Activated T-cell treated with anti-CD3 and anti-CD28 coated beads, Interleukin-2, amount 50 U/mL, for 72 hours (primary cell): ENCODE measurements around the gene C1orf87. TPM values are rescaled to one million over a fixed set of nuclear protein-coding genes. Genes with fewer than 3 reads are reported as not detected.

Experiments
- ATAC-seq, 2 donors: fragments of 150-1000 bp; cut with Tn5 transposase; replicated peaks in 1 of 2; 2 replicates each; pipeline ENCODE4 v1.10.0; 2021; ENCODE audit warnings: moderate library complexity in 2 of 2, mild to moderate bottlenecking in 1 of 2
- DNase-seq, 2 donors: peaks; one replicate each; pipeline ENCODE4 v3.0.0; 2021 to 2022; ENCODE audit warnings: mixed read lengths in 1 of 2
- H3K27ac Mint-ChIP-seq: one replicate; pipeline ENCODE4 v1.8.0; 2022; ENCODE audit warnings: mild to moderate bottlenecking, moderate library complexity, mixed read lengths
- H3K27me3 Mint-ChIP-seq: one replicate; pipeline ENCODE4 v1.8.0; 2022; ENCODE audit warnings: low read depth, mixed read lengths
- H3K36me3 Mint-ChIP-seq, 2 donors: one replicate each; pipeline ENCODE4 v1.8.0; 2022; ENCODE audit warnings: mixed read lengths in 2 of 2, mild to moderate bottlenecking in 1 of 2; ENCODE audit not compliant: insufficient read depth in 2 of 2
- H3K4me1 Mint-ChIP-seq: one replicate; pipeline ENCODE4 v1.8.0; 2022; ENCODE audit warnings: low read depth, mixed read lengths
- H3K4me3 Mint-ChIP-seq, 2 donors: one replicate each; pipeline ENCODE4 v1.8.0; 2022; ENCODE audit warnings: mild to moderate bottlenecking in 2 of 2, mixed read lengths in 2 of 2, moderate library complexity in 2 of 2
- H3K9me3 Mint-ChIP-seq, 2 donors: one replicate each; pipeline ENCODE4 v1.8.0; 2022; ENCODE audit warnings: mixed read lengths in 2 of 2
- total RNA-seq, 2 donors: library from RNA; stranded (reverse); gene quantifications; one replicate each; pipeline ENCODE4 v1.2.3, GENCODE V29; 2022

C1orf87 gene
- total RNA-seq, 2 donors from 2014 or later: not detected

DNA sequence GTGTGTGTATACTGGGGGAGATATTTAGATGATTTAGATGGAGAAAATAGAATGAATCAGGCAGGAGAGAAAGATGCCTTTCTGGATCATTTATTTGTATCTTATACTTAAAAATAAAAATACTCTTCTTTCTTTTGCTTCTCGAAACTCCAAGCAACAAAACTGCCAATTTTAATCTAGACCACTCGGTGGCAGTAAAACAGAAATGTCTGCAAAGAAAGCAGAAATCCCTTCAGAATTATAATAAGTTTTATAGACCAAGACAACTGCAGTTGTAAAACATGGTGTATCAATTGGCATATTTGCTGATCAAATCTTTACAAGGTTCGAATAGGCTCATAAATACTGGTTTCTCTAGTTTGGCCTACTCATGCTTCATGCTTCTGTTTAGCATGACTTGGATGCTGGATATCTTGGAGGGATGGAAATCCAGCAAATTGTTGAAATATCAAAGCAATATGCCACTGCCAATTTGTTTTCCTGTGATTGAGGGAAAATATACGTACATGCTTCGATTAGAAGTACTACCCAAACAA is 15.1 kb upstream of the C1orf87 start:
- Mint-ChIP-seq H3K36me3 (no peaks in the 10 kb centered on the region), H3K4me1 (no peaks in the 10 kb centered on the region), H3K9me3 (peaks cover 0 to 1% of the 10 kb centered on the region in 2 donors), H3K27ac (no peak overlapping the region), H3K4me3 (no peak overlapping the region), H3K27me3 (no peaks in the 10 kb centered on the region)
- DNase-seq (no peak), ATAC-seq (no peak)

GRCh38 chr1:60087681-60088080 is 14.1 kb upstream of the C1orf87 start:
- H3K27ac Mint-ChIP-seq: no peak overlapping the region
- H3K36me3 Mint-ChIP-seq: no peaks in the 10 kb centered on the region
- no peaks in the 10 kb centered on the region for H3K27me3 Mint-ChIP-seq
- H3K9me3 Mint-ChIP-seq: peaks cover 0 to 1% of the 10 kb centered on the region in 2 donors
- no peaks in the 10 kb centered on the region for H3K4me1 Mint-ChIP-seq
- no peak for ATAC-seq
- H3K4me3 Mint-ChIP-seq: no peak overlapping the region
- no peak for DNase-seq

GRCh38 chr1:60078182-60078581 is 4.6 kb upstream of the C1orf87 start:
- Mint-ChIP-seq H3K27ac (no peak overlapping the region), H3K36me3 (no peaks in the 10 kb centered on the region)
- no peak for ATAC-seq

DNA sequence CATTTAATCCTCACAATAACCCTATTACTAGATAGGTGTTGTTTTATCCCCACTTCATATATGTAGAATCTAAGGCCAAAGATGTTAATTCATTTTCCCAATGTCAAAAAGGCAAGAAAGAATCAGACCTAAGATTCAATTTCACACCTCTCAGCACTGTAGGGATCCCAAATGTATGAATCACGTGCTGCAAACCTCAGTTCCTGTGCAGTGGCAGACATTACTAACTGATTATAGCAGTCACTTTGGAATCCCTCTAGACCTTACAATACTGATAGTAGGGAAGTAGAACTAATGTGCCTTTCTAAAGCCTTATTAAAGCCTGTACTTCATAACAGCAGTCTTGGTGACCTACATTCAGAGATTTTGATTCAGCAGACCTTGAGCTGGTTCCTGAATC is 2.3 kb downstream of the C1orf87 start:
- H3K27me3 Mint-ChIP-seq: peaks cover 43% of the 10 kb centered on the region
- ATAC-seq (no peak), DNase-seq (no peak)
- H3K9me3 Mint-ChIP-seq: no peaks in the 10 kb centered on the region
- H3K36me3 Mint-ChIP-seq: no peaks in the 10 kb centered on the region
- no peak overlapping the region for H3K4me3 Mint-ChIP-seq
- no peak overlapping the region for H3K27ac Mint-ChIP-seq
- H3K4me1 Mint-ChIP-seq: no peaks in the 10 kb centered on the region

More at GRCh38 chr1:60078182-60078581, 4.6 kb upstream of the C1orf87 start:
- DNase-seq: no peak
- Mint-ChIP-seq H3K27me3 (peaks cover 25% of the 10 kb centered on the region), H3K9me3 (no peaks in the 10 kb centered on the region), H3K4me3 (no peak overlapping the region), H3K4me1 (no peaks in the 10 kb centered on the region)

GRCh38 chr1:60069691-60070090 is 3.9 kb downstream of the C1orf87 start:
- H3K9me3 Mint-ChIP-seq: no peaks in the 10 kb centered on the region
- H3K4me1 Mint-ChIP-seq: no peaks in the 10 kb centered on the region
- DNase-seq (no peak), ATAC-seq (no peak)
- H3K4me3 Mint-ChIP-seq: no peak overlapping the region
- peaks cover 31% of the 10 kb centered on the region for H3K27me3 Mint-ChIP-seq
- H3K27ac Mint-ChIP-seq: no peak overlapping the region
- no peaks in the 10 kb centered on the region for H3K36me3 Mint-ChIP-seq

GRCh38 chr1:60068393-60069045 is 5.1 kb downstream of the C1orf87 start:
- Mint-ChIP-seq H3K27ac (no peak overlapping the region), H3K36me3 (no peaks in the 10 kb centered on the region), H3K9me3 (no peaks in the 10 kb centered on the region), H3K4me3 (no peak overlapping the region), H3K4me1 (no peaks in the 10 kb centered on the region), H3K27me3 (peaks cover 21% of the 10 kb centered on the region)
- no peak for DNase-seq
- ATAC-seq: no peak

- DNase-seq (no peak), ATAC-seq (no peak)
- Mint-ChIP-seq H3K36me3 (no peaks in the 10 kb centered on the region), H3K4me1 (no peaks in the 10 kb centered on the region), H3K4me3 (no peak overlapping the region), H3K27me3 (no peaks in the 10 kb centered on the region), H3K9me3 (no peaks in the 10 kb centered on the region), H3K27ac (no peak overlapping the region)
These were observed 7.6 kb downstream of the C1orf87 start for GRCh38 chr1:60066001-60066400.

DNA sequence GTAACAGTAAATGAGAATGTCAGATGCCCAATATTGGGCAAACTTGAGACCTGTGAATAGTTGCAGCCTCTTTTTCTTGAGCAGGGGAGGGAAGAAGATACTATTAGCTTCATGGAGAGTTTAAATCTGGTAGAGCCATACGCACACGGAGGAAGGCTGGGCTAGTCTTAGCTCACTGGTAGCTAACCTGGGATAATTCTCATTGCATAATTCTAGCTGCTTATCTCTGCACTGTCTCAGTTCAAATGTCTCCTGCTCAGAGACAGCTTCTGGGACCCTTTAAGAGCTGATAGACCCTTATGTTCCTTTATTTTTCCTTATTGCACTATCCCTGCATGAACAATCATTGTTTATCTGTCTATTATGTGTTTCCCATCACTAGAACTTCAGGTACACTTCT is 8.4 kb downstream of the C1orf87 start:
- peak in 1 of 2 donors; percentile 58 for ATAC-seq
- Mint-ChIP-seq H3K36me3 (no peaks in the 10 kb centered on the region), H3K4me1 (no peaks in the 10 kb centered on the region), H3K27ac (no peak overlapping the region), H3K4me3 (no peak overlapping the region), H3K27me3 (no peaks in the 10 kb centered on the region), H3K9me3 (no peaks in the 10 kb centered on the region)
- no peak for DNase-seq

DNA sequence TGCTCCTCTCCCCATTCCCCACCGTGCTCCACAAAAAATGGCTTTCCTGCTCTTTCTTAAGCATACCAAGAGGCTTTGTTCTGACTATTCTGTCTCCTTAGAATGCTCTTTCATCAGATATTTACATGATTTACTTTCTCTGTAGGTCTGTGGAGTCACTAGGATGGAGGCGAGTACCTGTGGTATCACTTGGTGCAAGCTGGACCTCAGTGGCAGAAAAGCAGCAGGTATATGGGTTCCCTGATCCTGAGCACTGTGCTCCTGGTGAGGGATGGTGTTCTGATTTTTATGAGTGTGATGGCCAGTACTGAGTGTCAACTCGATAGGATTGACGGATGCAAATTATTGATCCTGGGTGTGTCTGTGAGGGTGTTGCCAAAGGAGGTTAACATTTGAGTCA is 10.0 kb downstream of the C1orf87 start:
- ATAC-seq: peak in 1 of 2 donors; percentile 34

GRCh38 chr1:60059468-60059867 is 14.1 kb downstream of the C1orf87 start:
- ATAC-seq (no peak), DNase-seq (no peak)
- peaks cover 0 to 2% of the 10 kb centered on the region in 2 donors for H3K9me3 Mint-ChIP-seq
- no peak overlapping the region for H3K4me3 Mint-ChIP-seq
- H3K36me3 Mint-ChIP-seq: no peaks in the 10 kb centered on the region
- no peaks in the 10 kb centered on the region for H3K4me1 Mint-ChIP-seq
- H3K27ac Mint-ChIP-seq: no peak overlapping the region
- H3K27me3 Mint-ChIP-seq: no peaks in the 10 kb centered on the region

More for the DNA sequence above, 10.0 kb downstream of the C1orf87 start:
- H3K4me3 Mint-ChIP-seq: no peak overlapping the region
- no peaks in the 10 kb centered on the region for H3K36me3 Mint-ChIP-seq
- DNase-seq: no peak
- H3K4me1 Mint-ChIP-seq: no peaks in the 10 kb centered on the region
- no peaks in the 10 kb centered on the region for H3K9me3 Mint-ChIP-seq
- H3K27ac Mint-ChIP-seq: no peak overlapping the region
- H3K27me3 Mint-ChIP-seq: no peaks in the 10 kb centered on the region

- ATAC-seq (no peak), DNase-seq (no peak)
- no peaks in the 10 kb centered on the region for H3K36me3 Mint-ChIP-seq
- peaks cover 4 to 11% of the 10 kb centered on the region in 2 donors for H3K9me3 Mint-ChIP-seq
- no peaks in the 10 kb centered on the region for H3K4me1 Mint-ChIP-seq
- peaks cover 8% of the 10 kb centered on the region for H3K27me3 Mint-ChIP-seq
- H3K27ac Mint-ChIP-seq: no peak overlapping the region
- H3K4me3 Mint-ChIP-seq: no peak overlapping the region
These were observed 18.2 kb downstream of the C1orf87 start for GRCh38 chr1:60055336-60055735.

DNA sequence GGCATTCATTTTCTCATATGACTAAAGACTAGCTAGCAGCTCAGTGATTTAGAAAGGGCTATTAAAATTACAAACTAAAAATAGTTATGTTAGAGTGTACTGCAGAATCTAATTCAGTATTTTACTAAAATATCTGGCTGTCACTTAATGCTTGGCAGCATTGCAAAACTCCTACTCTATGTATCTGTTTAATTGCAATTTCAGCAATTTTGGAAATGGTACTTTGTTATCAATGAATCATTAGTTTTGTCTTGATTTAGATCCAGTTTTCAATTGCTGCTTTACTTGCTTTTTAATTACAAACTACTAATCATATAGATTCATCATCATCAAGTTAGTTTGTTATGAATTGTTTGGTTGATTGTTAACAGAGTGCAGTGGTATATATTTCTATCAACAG is 19.2 kb downstream of the C1orf87 start:
- Mint-ChIP-seq H3K27me3 (peaks cover 8% of the 10 kb centered on the region), H3K27ac (no peak overlapping the region), H3K4me1 (no peaks in the 10 kb centered on the region), H3K9me3 (peaks cover 4 to 13% of the 10 kb centered on the region in 2 donors), H3K4me3 (no peak overlapping the region), H3K36me3 (no peaks in the 10 kb centered on the region)
- DNase-seq (no peak), ATAC-seq (no peak)

GRCh38 chr1:60052601-60053000 is 21.0 kb downstream of the C1orf87 start:
- no peak overlapping the region for H3K4me3 Mint-ChIP-seq
- no peak for ATAC-seq
- no peaks in the 10 kb centered on the region for H3K36me3 Mint-ChIP-seq
- no peaks in the 10 kb centered on the region for H3K4me1 Mint-ChIP-seq
- H3K27me3 Mint-ChIP-seq: peaks cover 8% of the 10 kb centered on the region
- no peak overlapping the region for H3K27ac Mint-ChIP-seq
- peaks cover 4 to 14% of the 10 kb centered on the region in 2 donors for H3K9me3 Mint-ChIP-seq
- no peak for DNase-seq

DNA sequence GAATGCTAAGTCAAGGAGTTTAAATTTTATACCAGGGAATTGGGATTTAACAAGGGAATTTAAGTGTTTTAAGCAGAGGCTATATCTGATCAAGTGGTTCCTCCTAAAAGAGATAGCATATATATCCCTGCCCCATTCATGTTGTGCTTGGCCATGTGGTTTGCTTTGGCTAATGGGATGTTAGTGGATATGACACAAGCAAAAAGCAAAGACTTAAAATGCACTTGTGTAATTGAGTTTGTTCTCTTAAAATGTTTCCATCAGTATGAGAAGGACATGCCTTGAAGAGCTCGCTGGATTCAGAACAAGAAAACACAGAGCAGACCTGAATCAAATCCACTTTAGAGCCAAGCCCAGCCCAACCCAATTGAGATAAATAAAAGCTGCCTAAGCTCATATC is 22.4 kb downstream of the C1orf87 start:
- Mint-ChIP-seq H3K27me3 (peaks cover 8% of the 10 kb centered on the region), H3K9me3 (peaks cover 4 to 14% of the 10 kb centered on the region in 2 donors), H3K36me3 (no peaks in the 10 kb centered on the region), H3K4me1 (no peaks in the 10 kb centered on the region), H3K4me3 (no peak overlapping the region), H3K27ac (no peak overlapping the region)
- DNase-seq: no peak
- no peak for ATAC-seq
